PC-3 (cell line): Measurements from ENCODE around the gene MYL5.

Experiments
- EZH2 ChIP-seq: fragments of 300-600 bp; sonication (generic); IDR thresholded peaks from one replicate; pipeline ENCODE4 v1.6.1; 2017; ENCODE audit warnings: antibody characterized with exemption, mild to moderate bottlenecking, low read length; ENCODE audit not compliant: unreplicated experiment
- TF ChIP-seq, protein P1 (sequence below): fragments of 300-600 bp; sonication (generic); conservative IDR thresholded peaks from 2 replicates; pipeline ENCODE4 v1.5.1; 2017; ENCODE audit warnings: antibody characterized with exemption, low read depth, mild to moderate bottlenecking, low read length

DNA sequence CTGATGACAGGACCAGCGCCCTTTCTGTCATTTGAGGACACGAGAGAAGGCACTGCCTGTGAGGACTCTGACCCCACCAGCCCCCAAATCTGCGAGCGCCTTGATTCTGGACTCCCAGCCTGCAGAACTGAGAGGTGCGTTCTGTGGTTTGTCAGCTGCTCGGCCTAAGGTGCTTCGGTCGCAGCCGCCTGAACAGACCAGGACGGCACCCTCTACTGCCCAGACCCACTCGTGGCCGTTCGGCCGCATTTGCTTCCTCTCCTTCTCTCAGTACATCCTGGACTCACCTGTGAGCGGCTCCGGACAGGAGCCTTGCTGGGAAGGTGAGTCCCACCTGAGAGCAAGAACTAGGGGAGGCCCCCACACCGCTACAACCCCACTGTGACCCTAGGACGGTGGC is 39.7 kb downstream of the MYL5 start:
- no peak for TF ChIP-seq EZH2
- TF ChIP-seq, protein P1, sequence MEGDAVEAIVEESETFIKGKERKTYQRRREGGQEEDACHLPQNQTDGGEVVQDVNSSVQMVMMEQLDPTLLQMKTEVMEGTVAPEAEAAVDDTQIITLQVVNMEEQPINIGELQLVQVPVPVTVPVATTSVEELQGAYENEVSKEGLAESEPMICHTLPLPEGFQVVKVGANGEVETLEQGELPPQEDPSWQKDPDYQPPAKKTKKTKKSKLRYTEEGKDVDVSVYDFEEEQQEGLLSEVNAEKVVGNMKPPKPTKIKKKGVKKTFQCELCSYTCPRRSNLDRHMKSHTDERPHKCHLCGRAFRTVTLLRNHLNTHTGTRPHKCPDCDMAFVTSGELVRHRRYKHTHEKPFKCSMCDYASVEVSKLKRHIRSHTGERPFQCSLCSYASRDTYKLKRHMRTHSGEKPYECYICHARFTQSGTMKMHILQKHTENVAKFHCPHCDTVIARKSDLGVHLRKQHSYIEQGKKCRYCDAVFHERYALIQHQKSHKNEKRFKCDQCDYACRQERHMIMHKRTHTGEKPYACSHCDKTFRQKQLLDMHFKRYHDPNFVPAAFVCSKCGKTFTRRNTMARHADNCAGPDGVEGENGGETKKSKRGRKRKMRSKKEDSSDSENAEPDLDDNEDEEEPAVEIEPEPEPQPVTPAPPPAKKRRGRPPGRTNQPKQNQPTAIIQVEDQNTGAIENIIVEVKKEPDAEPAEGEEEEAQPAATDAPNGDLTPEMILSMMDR, result no peak
